HG03432 (cell line): ENCODE data around the gene AP3B2.

ENCODE experiments used
- ATAC-seq: cut with Tn5 transposase; IDR thresholded peaks from one replicate; pipeline ENCODE4 v1.9.1; 2021; ENCODE audit warnings: mild to moderate bottlenecking, moderate library complexity; ENCODE audit not compliant: unreplicated experiment

The AP3B2 gene

DNA sequence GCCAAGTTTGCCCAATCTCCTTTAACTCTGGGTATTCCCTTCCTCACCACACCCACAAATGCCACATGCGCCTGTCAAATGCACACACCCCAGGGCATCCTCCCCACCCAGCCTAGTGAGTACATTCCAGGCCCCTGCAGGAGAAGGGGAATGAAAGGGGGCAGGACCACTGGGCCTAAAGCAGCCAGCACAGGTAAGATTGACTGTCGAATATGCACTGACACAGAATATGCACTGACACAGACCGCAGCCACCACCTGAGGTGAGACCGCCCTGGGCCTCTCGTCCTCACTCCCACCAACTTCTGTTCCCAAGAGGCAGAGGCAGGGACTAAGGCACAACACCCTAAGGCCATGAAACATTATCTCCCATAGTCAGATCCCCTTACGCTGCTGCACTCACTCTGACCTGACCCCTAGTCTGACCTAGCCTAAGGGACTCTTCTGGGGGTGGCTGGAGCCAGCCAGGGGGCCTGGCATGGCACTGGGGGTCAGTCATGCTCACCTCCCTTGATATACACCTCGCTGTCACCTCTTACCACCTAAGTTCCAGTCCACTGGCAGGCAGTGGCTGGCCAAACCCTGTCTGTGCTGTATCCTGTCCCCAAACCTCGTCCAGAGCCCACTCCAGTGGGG lies 10.8 kb downstream of the AP3B2 start:
- no peak for ATAC-seq

DNA sequence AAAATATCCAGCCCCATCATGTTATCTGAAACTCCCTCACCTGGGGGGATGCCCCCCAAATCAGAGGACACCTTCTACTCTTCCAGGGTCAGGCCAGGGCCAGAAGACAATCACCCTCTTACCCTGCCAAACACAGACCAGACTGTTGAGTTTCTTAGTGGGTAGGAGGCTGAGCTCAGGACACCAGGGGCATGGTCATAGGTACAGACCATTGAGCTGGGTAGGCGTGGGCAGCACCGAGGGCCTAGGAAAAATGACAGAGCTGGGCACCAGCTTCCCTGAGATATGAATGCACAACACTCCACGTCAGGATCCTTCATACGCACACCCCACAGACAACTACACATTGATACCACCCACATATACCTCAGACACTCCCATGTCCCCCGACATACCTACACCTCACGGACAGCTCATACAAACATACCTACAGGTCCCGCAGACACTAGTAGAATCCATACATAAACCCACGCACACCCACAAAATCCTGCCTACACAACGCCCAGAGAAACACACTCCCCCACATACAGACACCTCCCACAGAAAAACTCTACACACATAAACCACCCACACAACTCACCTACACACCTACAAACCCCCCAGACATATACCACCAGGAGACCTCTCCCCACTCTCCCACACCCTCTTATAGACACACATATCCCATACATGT lies 11.8 kb downstream of the AP3B2 start:
- ATAC-seq, result no peak

- ATAC-seq, result no peak
These were observed 17.5 kb downstream of the AP3B2 start for GRCh38 chr15:82692171-82692570.

GRCh38 chr15:82689147-82689546 lies 20.5 kb downstream of the AP3B2 start:
- ATAC-seq, result no peak

- ATAC-seq, result no peak
These were observed 21.0 kb downstream of the AP3B2 start for GRCh38 chr15:82688691-82689090.

DNA sequence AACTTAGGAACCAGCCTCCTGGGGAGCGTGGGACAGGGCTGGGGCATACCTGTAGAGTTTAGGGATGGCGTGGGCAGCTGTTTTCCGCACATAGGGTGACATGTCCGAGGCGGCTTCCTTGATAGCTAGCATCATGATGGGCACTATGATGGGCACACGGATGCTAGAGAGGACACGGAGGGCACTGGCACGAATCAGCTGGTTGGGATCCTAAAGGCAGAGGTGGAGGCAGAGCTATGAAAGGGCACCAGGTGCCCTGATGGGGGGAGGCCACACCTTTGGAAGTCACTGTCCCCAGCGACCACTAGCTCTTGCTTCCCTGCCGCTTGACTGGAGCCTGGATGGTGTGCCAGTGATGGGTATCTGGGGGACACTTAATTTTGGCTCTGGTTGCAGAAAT lies 28.3 kb downstream of the AP3B2 start:
- ATAC-seq, result no peak

- peak; percentile 88 for ATAC-seq
These were observed 29.2 kb downstream of the AP3B2 start for GRCh38 chr15:82680200-82681102.

DNA sequence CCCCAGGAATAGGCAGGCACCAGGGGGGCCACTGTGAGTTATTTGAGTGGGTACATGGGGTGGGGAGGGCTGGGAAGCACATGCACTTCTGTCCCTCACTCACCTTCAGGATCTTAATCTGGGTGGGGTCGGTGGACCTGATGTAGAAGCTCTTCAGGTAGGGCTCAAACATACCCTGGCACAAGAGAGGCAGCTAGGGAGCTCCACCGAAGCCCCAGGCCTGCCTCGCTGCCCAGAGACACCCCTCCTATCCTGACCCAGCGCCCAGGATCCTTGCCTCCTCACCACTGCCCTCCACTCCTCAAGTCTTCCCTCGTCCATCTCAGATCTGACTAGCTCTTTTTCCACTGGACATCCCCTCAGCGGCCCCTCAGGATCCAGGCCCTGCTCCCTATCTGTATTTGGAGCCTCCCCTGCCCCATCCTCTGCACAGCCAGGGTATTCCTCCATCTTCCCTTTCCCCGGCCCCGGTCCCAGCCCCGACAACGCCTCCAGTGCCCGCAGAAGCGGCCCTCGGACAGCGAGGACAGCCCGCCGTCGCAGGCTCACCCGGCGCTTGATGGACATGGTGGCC lies 30.0 kb downstream of the AP3B2 start:
- ATAC-seq, result no peak

DNA sequence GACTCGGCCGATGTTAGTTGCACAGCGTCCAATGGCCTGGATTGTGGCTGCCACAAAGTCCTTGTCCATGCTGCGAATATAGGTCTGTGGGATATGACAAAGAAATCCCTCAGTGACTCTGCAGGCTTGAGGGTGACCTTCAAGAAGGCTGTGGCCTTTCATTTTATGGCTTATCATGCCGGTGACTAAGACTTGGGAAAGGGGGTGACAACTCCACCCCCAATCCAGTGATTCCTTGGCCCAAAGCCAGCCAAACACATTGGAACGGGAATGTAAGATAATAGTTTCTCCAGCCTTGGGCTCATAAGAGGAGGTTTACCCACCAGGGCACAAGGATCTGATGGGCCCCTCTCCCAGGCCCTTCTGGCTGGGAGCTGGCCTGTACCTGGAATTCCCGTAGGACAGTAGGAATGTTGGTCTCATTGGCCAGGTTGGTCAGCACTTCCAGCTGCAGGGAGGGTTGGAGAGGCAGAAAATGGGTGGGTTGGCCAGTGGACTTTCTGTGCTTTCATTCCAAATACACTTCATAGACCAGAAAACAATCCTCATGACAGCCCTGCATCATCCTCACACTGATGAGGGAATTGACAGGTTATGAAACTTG lies 31.9 kb downstream of the AP3B2 start:
- ATAC-seq, result no peak

GRCh38 chr15:82674873-82675272 lies 34.8 kb downstream of the AP3B2 start:
- ATAC-seq, result no peak

GRCh38 chr15:82670699-82671098 lies 39.0 kb downstream of the AP3B2 start:
- no peak for ATAC-seq

DNA sequence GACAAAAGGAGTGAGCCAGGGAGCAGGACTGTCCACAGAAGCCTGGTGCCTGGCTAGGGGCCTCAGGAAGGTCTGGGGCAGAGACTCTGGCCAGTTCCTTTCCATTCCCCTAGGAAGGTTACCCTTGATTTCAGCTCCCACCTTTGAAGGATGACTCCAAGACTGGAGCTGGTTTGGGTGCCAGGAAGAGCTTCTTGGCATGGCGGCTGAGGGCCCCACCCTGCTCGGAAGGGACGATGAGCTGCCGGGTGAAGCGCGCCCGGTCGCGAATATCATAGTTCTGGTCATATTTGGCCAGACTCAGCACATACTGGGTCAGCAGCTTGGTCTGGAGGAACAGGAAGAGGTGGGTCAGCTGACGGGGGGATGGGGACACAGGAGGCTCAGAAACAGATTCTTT lies 43.1 kb downstream of the AP3B2 start:
- no peak for ATAC-seq

DNA sequence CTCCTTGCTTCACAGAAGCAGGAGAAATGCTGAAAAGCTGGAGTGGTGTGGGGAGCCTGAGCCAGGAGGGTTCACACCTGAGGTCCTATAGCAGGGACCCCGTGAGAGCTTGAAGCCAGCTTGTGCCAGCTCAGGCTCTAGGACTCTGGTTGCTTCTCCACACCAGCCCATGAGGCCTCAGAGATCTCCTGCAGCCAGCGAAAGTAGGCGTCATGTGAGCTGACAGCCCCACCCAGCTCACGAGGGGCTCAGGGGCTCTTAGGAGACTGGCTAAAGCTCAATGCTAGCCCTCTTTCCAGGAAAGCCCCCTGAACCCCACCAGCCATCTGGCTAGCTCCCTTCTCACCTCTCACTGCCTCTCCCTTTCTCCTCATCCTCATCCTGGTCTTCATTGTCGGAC lies 45.7 kb downstream of the AP3B2 start:
- ATAC-seq, result no peak

DNA sequence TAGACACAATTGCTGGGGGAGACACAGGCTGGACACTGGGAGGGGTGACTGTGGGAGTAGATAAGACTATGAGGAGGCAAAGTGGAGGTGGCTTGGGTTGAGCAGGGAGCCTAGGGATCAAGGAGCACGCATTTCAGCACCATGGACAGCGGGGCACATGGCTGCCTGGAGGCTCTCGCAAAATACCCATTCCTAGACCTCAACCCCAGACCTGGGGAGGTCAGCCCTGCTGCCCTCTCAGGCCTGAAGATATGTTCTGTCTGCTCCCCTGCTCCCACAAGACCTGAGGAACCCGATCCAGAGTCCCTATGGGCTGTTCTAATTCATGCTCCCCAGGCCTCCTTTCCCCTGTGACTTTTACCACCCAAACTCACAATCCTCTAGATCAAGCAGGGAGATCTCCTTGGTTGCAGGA lies 46.5 kb downstream of the AP3B2 start:
- no peak for ATAC-seq

DNA sequence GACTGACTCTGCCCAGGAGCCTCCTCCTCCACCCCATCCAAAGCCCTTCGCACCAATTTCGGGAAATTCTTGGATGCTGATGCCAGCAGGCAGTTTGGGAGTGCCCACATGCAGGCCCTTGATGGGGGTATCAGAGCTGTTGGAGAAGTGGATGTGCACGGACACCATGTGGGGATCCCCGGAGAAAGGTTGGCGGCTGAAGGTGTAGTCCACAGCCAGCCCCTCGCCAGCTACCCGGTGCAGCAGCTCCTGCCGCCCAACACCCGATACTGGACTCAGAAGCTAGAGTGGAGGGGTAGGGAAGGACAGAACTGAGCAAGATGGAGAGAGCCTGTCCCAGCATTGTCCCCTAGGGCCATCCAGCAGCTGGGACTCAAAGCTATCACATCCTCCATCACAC lies 47.0 kb downstream of the AP3B2 start:
- no peak for ATAC-seq

DNA sequence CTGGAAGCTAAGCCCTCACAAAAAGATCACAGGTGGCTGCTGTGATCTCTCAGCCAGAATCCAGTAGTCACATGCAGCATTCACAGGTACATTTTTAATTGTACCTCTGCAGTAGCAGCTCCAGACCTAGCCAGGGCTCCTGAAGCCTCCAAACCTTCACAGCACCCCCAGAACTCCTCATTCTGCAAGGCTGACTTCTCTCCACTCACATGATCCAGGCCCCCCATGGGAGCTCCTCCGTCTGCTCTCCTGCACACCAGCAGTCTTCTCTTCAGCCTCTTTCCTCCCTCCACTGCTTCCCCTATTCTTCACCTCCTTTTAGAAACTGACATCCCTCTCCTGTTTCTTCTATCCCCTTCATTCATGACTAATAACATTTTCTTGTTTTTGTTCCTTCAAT lies 49.3 kb downstream of the AP3B2 start:
- no peak for ATAC-seq

DNA sequence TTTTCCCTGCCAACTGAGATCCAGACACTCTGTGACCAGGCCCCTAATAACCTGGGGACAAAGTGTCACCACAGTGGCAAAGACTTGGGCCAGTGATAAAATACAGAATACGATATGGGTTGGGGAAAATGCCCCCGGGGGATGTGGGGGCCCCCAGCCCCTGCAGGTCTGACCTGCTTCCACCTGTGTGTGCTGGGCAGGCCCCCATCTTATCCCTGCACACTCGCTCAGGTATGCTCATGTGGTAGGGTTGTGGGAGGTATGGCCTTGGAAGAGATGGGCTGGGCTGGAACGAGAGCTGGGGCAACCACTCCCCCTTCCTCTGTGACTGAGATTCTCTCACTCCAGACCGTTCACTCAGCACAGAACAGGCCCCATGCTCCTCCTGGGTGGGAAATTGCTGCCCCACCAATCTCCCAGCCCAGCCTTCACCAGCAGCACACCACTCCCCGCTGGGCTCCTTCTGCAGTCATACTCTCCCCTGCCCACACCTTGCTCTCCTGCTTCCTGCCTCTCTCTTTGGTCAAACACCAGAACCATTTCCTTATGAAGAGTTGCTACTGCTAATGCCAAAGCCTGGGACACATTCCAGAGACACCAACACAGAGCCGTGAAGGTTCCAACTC lies 52.9 kb downstream of the AP3B2 start:
- no peak for ATAC-seq

DNA sequence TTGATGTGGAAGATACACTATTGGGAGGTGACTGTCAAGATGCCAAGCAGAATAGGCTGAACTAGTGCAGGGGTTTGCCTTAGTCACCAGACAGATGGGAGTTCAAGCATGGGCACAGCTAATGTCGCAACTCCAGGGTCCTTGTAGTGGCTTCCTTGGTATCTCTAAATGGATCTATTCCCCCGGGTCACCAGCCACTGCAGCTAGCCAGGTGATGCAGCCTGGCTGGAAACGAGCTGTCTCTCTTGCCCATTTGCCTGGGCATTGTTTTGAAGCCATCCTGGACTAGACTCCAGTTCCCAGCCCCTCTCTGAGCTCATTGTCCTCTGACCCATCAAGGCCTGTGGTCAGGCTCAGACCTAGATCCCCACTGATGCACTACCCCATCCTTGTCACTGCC lies 54.1 kb downstream of the AP3B2 start:
- no peak for ATAC-seq

DNA sequence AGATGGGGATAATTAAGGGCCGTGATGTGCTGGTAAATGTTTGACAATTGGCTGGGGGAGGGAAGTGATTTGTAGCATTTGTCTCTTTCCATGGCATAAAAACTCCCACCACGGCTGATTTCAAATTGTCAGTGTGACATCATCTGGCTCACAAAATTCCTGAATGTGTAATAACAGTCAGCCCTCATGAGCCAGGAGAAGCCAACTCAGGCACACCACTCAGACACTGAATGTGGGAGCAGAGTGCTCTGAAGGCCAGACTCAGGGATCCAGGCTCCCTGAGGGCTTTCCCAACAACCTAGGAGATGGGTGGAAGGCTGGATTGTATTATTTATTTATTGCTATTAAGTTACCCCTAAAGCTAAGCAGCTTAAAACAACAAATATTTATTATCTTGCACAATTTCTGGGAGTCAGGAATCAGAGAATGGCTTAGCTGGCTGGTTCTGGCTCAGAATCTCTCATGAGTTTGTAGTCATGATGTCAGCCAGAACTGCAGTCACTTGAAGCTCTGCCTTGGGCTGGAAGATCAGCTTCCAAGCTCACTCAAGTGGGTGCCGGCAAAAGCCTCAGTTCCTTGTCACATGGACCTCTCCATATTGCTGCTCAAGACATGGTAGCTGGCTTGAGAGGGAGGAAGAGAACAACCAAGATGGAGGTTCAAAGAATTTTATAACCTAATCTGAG lies 56.0 kb downstream of the AP3B2 start:
- ATAC-seq, result no peak

- no peak for ATAC-seq
These were observed 58.0 kb downstream of the AP3B2 start for GRCh38 chr15:82651708-82652107.
